Liver (tissue), 3 donors: Measurements from ENCODE around the gene COX8A.

ENCODE experiments used
- ATF3 ChIP-seq: IDR thresholded peaks from 2 replicates; pipeline ENCODE4 v1.6.1; 2016; ENCODE audit warnings: antibody characterized with exemption
- CTCF ChIP-seq: fragments of 150-350 bp; IDR thresholded peaks from 2 replicates; pipeline ENCODE4 v1.5.1; 2017; ENCODE audit warnings: improper control_type of control experiment, low read depth, low read length; ENCODE audit not compliant: missing input control
- FOXA1 ChIP-seq: IDR thresholded peaks from 2 replicates; pipeline ENCODE4 v1.6.1; 2016; ENCODE audit warnings: antibody characterized with exemption
- GABPA ChIP-seq, 2 donors: IDR thresholded peaks in 1 of 2; conservative IDR thresholded peaks in 1 of 2; 2 replicates each; pipeline ENCODE4 v1.6.1; 2016; ENCODE audit warnings: antibody characterized with exemption in 2 of 2, mild to moderate bottlenecking in 1 of 2, moderate library complexity in 1 of 2
- HNF4G ChIP-seq: IDR thresholded peaks from 2 replicates; pipeline ENCODE4 v1.6.1; 2016; ENCODE audit warnings: antibody characterized with exemption
- JUND ChIP-seq, 2 donors: IDR thresholded peaks; 2 replicates each; pipeline ENCODE4 v1.6.1; 2016; ENCODE audit warnings: antibody characterized with exemption in 2 of 2
- NR2F2 ChIP-seq: IDR thresholded peaks from 2 replicates; pipeline ENCODE4 v1.6.1; 2016; ENCODE audit warnings: antibody characterized with exemption
- RAD21 ChIP-seq, 2 donors: IDR thresholded peaks; 2 replicates each; pipeline ENCODE4 v1.6.1; 2016; ENCODE audit warnings: antibody characterized with exemption in 2 of 2, mild to moderate bottlenecking in 2 of 2
- SP1 ChIP-seq: IDR thresholded peaks from 2 replicates; pipeline ENCODE4 v1.6.1; 2018; ENCODE audit warnings: antibody characterized with exemption, mild to moderate bottlenecking
- TAF1 ChIP-seq: conservative IDR thresholded peaks from 2 replicates; pipeline ENCODE4 v1.6.1; 2016; ENCODE audit warnings: antibody characterized with exemption, mild to moderate bottlenecking
- TF ChIP-seq, protein P1 (sequence below): IDR thresholded peaks from 2 replicates; pipeline ENCODE4 v1.6.1; 2016; ENCODE audit warnings: antibody characterized with exemption, mild to moderate bottlenecking
- TF ChIP-seq, protein P2 (sequence below): IDR thresholded peaks from 2 replicates; pipeline ENCODE4 v1.6.1; 2016; ENCODE audit warnings: antibody characterized with exemption
- donor health status: healthy.
- donor health status: healthy.

DNA sequence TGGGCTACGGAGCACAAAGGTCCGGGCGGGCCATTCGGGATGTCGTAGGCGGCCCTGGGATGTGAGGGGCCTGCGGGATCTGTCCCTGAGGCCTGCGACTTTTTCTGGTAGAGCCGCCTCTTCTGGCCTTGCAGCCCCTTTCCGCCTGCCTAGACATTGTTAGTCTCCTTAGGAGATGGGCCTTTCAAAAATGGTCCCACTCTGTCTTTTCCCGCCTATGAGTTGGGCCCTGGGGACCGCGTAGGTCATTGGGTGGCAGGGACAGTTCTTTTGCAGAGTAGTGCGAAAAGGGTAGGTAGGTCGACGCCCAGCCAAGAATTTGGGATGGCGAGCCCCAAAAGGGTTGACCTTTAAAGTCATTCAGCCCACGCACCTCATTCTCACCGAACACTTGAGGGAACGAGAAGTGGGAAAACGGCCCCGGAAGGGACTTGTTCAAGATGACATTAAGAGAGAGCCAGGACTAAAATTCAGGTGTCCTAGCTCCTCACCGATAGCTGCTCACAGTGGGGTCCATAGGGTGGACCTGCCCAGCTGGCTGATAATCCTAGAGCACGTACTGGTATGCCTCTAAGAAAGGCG, 12.6 kb downstream of the COX8A start:
- no peak for TF ChIP-seq CTCF
- no peak for TF ChIP-seq JUND (IDR thresholded peaks at IDR 0.05)
- no peak for TF ChIP-seq RAD21 (IDR thresholded peaks at IDR 0.05)
- TF ChIP-seq, protein P1, sequence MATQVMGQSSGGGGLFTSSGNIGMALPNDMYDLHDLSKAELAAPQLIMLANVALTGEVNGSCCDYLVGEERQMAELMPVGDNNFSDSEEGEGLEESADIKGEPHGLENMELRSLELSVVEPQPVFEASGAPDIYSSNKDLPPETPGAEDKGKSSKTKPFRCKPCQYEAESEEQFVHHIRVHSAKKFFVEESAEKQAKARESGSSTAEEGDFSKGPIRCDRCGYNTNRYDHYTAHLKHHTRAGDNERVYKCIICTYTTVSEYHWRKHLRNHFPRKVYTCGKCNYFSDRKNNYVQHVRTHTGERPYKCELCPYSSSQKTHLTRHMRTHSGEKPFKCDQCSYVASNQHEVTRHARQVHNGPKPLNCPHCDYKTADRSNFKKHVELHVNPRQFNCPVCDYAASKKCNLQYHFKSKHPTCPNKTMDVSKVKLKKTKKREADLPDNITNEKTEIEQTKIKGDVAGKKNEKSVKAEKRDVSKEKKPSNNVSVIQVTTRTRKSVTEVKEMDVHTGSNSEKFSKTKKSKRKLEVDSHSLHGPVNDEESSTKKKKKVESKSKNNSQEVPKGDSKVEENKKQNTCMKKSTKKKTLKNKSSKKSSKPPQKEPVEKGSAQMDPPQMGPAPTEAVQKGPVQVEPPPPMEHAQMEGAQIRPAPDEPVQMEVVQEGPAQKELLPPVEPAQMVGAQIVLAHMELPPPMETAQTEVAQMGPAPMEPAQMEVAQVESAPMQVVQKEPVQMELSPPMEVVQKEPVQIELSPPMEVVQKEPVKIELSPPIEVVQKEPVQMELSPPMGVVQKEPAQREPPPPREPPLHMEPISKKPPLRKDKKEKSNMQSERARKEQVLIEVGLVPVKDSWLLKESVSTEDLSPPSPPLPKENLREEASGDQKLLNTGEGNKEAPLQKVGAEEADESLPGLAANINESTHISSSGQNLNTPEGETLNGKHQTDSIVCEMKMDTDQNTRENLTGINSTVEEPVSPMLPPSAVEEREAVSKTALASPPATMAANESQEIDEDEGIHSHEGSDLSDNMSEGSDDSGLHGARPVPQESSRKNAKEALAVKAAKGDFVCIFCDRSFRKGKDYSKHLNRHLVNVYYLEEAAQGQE: no peak
- TF ChIP-seq SP1: no peak
- TF ChIP-seq GABPA (IDR thresholded peaks at IDR 0.05 in 1 of 2, conservative IDR thresholded peaks at IDR 0.05 in 1 of 2): no peak
- TF ChIP-seq, protein P2, sequence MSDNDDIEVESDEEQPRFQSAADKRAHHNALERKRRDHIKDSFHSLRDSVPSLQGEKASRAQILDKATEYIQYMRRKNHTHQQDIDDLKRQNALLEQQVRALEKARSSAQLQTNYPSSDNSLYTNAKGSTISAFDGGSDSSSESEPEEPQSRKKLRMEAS: no peak
- TF ChIP-seq ATF3: no peak
- no peak for TF ChIP-seq HNF4G
- no peak for TF ChIP-seq NR2F2
- TF ChIP-seq FOXA1: no peak
- TF ChIP-seq TAF1: no peak
